ENCODE data around the gene HOMER2.

HOMER2 gene

DNA sequence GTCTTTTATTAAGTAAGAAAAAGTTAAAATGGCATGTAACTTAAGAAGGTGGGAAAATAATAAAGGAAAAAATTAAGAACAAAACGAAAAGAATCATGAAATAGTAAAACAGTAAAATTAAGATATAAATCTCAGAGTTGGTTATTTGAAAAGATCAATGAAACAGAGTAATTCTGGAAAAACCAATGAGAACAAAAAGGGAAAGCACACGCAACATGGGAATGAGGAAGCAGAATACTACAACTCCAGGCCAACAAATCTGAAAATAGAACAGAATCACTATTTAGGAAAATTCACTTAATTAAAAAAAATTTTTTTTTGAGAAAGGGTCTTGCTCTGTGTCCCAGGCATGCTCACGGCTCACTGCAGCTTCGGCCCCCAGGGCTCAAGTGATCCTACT is 112.4 kb downstream of the HOMER2 start:
- DNase-seq (ENCODE audit: low read depth): no peak
- TF ChIP-seq, protein P1, sequence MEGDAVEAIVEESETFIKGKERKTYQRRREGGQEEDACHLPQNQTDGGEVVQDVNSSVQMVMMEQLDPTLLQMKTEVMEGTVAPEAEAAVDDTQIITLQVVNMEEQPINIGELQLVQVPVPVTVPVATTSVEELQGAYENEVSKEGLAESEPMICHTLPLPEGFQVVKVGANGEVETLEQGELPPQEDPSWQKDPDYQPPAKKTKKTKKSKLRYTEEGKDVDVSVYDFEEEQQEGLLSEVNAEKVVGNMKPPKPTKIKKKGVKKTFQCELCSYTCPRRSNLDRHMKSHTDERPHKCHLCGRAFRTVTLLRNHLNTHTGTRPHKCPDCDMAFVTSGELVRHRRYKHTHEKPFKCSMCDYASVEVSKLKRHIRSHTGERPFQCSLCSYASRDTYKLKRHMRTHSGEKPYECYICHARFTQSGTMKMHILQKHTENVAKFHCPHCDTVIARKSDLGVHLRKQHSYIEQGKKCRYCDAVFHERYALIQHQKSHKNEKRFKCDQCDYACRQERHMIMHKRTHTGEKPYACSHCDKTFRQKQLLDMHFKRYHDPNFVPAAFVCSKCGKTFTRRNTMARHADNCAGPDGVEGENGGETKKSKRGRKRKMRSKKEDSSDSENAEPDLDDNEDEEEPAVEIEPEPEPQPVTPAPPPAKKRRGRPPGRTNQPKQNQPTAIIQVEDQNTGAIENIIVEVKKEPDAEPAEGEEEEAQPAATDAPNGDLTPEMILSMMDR (IDR thresholded peaks at IDR 0.05; ENCODE audit: low read depth, low read length, missing control alignments): no peak
- in situ Hi-C loops (cut with HindIII; ENCODE audit: low sequenced_read_pairs): no loop called here
- H3K4me3 ChIP-seq (ENCODE audit: low read depth, low read length): no peak overlapping the region

DNA sequence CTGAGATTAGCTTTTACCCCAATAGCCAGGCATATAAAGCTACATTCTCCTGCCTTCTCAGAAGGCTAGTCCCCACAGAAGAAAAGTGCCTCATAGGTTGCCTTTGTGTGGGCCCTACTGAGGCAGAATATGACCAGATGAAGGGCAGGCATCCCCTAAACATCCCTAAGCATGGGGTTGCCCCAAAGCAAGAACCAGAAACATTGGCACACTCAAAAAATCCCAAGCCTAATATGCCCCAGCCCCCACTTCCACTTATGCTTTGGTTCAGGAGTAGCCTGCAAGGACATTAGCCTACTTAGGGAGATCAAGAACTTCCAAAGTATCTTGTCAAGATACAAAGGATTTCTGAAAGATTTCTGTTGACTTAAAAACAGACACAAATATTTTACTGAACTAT is 113.4 kb downstream of the HOMER2 start:
- no peak overlapping the region for H3K4me3 ChIP-seq (ENCODE audit: low read depth, low read length)
- TF ChIP-seq, protein P1 (IDR thresholded peaks at IDR 0.05; ENCODE audit: low read depth, low read length, missing control alignments): no peak
- in situ Hi-C loops (cut with HindIII; ENCODE audit: low sequenced_read_pairs): no loop called here
- no peak for DNase-seq (ENCODE audit: low read depth)

DNA sequence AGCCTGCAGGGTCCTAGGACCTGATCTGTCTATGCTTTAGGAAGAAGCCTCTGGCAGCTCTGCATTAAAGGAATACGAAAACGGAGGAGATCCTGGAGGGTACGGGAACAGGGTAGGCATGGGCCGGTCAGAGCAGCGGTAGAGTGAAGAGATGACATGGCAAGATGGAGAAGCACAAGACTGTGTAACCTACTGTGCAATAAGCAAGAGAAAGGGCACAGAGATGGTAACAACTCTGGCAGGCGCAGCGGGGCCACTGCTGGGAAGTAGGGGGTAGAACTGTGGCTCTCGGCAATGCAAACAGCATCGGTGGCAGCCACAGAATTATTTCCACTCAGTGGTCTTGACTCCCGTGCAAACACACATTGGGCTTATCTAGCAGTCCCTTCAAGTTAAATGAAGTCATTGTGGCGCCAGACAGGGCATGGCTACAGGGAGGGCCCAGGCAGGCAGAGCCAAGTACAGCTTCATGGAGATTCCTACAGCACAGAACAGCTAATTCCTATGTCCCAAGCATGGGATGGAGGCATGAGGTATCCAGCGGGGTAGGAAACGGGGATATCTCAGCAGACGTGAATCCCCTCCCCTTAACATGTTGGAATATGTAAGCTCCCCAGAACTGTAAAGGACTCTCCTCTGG is 114.3 kb downstream of the HOMER2 start:
- in situ Hi-C loops (cut with HindIII; ENCODE audit: low sequenced_read_pairs): no loop called here
- DNase-seq (ENCODE audit: low read depth): no peak
- no peak overlapping the region for H3K4me3 ChIP-seq (ENCODE audit: low read depth, low read length)
- TF ChIP-seq, protein P1 (IDR thresholded peaks at IDR 0.05; ENCODE audit: low read depth, low read length, missing control alignments): no peak

GRCh38 chr15:82835391-82835917 is 117.1 kb downstream of the HOMER2 start:
- DNase-seq (ENCODE audit: low read depth): no peak
- TF ChIP-seq, protein P1 (IDR thresholded peaks at IDR 0.05; ENCODE audit: low read depth, low read length, missing control alignments): no peak

GRCh38 chr15:82833362-82833682 is 119.2 kb downstream of the HOMER2 start:
- in situ Hi-C loops (cut with HindIII; ENCODE audit: low sequenced_read_pairs): no loop called here
- TF ChIP-seq, protein P1 (IDR thresholded peaks at IDR 0.05; ENCODE audit: low read depth, low read length, missing control alignments): no peak
- H3K4me3 ChIP-seq (ENCODE audit: low read depth, low read length): no peak overlapping the region
- DNase-seq (ENCODE audit: low read depth): no peak

More at GRCh38 chr15:82835391-82835917, 117.1 kb downstream of the HOMER2 start:
- in situ Hi-C loops (cut with HindIII; ENCODE audit: low sequenced_read_pairs): no loop called here
- H3K4me3 ChIP-seq (ENCODE audit: low read depth, low read length): no peak overlapping the region

GRCh38 chr15:82832601-82833361 is 119.7 kb downstream of the HOMER2 start:
- TF ChIP-seq, protein P1 (IDR thresholded peaks at IDR 0.05; ENCODE audit: low read depth, low read length, missing control alignments): peak; percentile 28
- DNase-seq (ENCODE audit: low read depth): peak; percentile 79
- in situ Hi-C loops (cut with HindIII; ENCODE audit: low sequenced_read_pairs): no loop called here
- no peak overlapping the region for H3K4me3 ChIP-seq (ENCODE audit: low read depth, low read length)
